Measurements from ENCODE around the gene LIN7C. TPM values are rescaled to one million over a fixed set of nuclear protein-coding genes. Genes with fewer than 3 reads are reported as not detected.
"Not testable (repeated sequence)": the region's sequence is repeated elsewhere in the genome, so short reads cannot be mapped to it uniquely, and the experiment has no call there.

LIN7C gene
- total and polyA plus RNA-seq, 5 experiments from 2014 or later: 10.9 to 33.6 (median 13.6) TPM

- DNase-seq (no peak), ATAC-seq (no peak)
- Mint-ChIP-seq H3K4me3 (no peak overlapping the region), H3K27ac (no peak overlapping the region), H3K27me3 (peaks cover 2 to 19% (median 4%) of the 10 kb centered on the region in 5 donors), H3K36me3 (peaks cover 0 to 2% (median 0%) of the 10 kb centered on the region in 3 donors), H3K4me1 (no peaks in the 10 kb centered on the region), H3K9me3 (no peaks in the 10 kb centered on the region)
- POLR2A ChIA-PET: no interaction called here
Measured at GRCh38 chr11:27453701-27454100, 52.9 kb downstream of the LIN7C start.

GRCh38 chr11:27452147-27452546 is 54.4 kb downstream of the LIN7C start:
- Mint-ChIP-seq H3K4me3 (no peak overlapping the region), H3K36me3 (no peaks in the 10 kb centered on the region), H3K27ac (no peak overlapping the region), H3K9me3 (no peaks in the 10 kb centered on the region), H3K4me1 (no peaks in the 10 kb centered on the region), H3K27me3 (peaks cover 2 to 19% (median 4%) of the 10 kb centered on the region in 5 donors)
- POLR2A ChIA-PET: no interaction called here
- no peak for ATAC-seq
- no peak for DNase-seq

- no peak for DNase-seq
- no peak for ATAC-seq
- no peak overlapping the region for H3K4me3 Mint-ChIP-seq
- peaks cover 2 to 19% (median 4%) of the 10 kb centered on the region in 5 donors for H3K27me3 Mint-ChIP-seq
- H3K4me1 Mint-ChIP-seq: no peaks in the 10 kb centered on the region
- no peak overlapping the region for H3K27ac Mint-ChIP-seq
- POLR2A ChIA-PET: no interaction called here
- no peaks in the 10 kb centered on the region for H3K36me3 Mint-ChIP-seq
- H3K9me3 Mint-ChIP-seq: no peaks in the 10 kb centered on the region
Measured at GRCh38 chr11:27451244-27451965, 55.2 kb downstream of the LIN7C start.

- H3K4me1 Mint-ChIP-seq, H3K27ac Mint-ChIP-seq, POLR2A ChIA-PET: not testable (repeated sequence)
Measured at GRCh38 chr11:27448184-27448540, 58.4 kb downstream of the LIN7C start.

GRCh38 chr11:27447288-27448183 is 59.0 kb downstream of the LIN7C start:
- Mint-ChIP-seq H3K4me3 (no peak overlapping the region), H3K9me3 (no peaks in the 10 kb centered on the region), H3K27me3 (peaks cover 0 to 3% (median 0%) of the 10 kb centered on the region in 5 donors), H3K4me1 (no peaks in the 10 kb centered on the region), H3K36me3 (no peaks in the 10 kb centered on the region), H3K27ac (no peak overlapping the region)
- no peak for ATAC-seq
- DNase-seq: no peak
- POLR2A ChIA-PET: no interaction called here

More at GRCh38 chr11:27448184-27448540, 58.4 kb downstream of the LIN7C start:
- ATAC-seq, DNase-seq, H3K9me3 Mint-ChIP-seq, H3K4me3 Mint-ChIP-seq, H3K27me3 Mint-ChIP-seq, H3K36me3 Mint-ChIP-seq: not testable (repeated sequence)

GRCh38 chr11:27445625-27446024 is 60.9 kb downstream of the LIN7C start:
- Mint-ChIP-seq H3K36me3 (no peaks in the 10 kb centered on the region), H3K4me1 (no peaks in the 10 kb centered on the region), H3K9me3 (no peaks in the 10 kb centered on the region), H3K4me3 (no peak overlapping the region), H3K27ac (no peak overlapping the region), H3K27me3 (peaks cover 0 to 22% (median 5%) of the 10 kb centered on the region in 5 donors)
- DNase-seq (no peak), ATAC-seq (no peak)
- POLR2A ChIA-PET: no interaction called here

GRCh38 chr11:27444801-27445215 is 61.8 kb downstream of the LIN7C start:
- Mint-ChIP-seq H3K27me3 (peaks cover 0 to 22% (median 9%) of the 10 kb centered on the region in 5 donors), H3K9me3 (no peaks in the 10 kb centered on the region), H3K27ac (no peak overlapping the region), H3K36me3 (no peaks in the 10 kb centered on the region), H3K4me3 (no peak overlapping the region), H3K4me1 (no peaks in the 10 kb centered on the region)
- POLR2A ChIA-PET: no interaction called here
- ATAC-seq (no peak), DNase-seq (no peak)

Small RNA genes within 50 kb of the gene (microRNA-seq; reads per million reads assigned to microRNA genes)
- gene MIR8087 (ENCODE audit: borderline microRNAs expressed): not detected

Other genes starting within 250 kb of the LIN7C start
- gene CCDC34, start 143.6 kb downstream of the LIN7C start, total RNA-seq: 1 to 10 TPM; 4.2 to 4.7 TPM
- gene CCDC34, start 143.6 kb downstream of the LIN7C start, polyA plus RNA-seq: 1 to 10 TPM; 1.8 to 2.4 (median 2.3) TPM
- gene LGR4, start 34.0 kb downstream of the LIN7C start, total RNA-seq: 1 to 10 TPM; 1.1 to 1.3 TPM
- under 1 TPM; 0.13 to 0.24 (median 0.13) TPM for gene LGR4, start 34.0 kb downstream of the LIN7C start, polyA plus RNA-seq
- gene BDNF, start 193.7 kb upstream of the LIN7C start, total RNA-seq: not detected
- under 1 TPM in 2 of 3 donors, not detected in 1; 0.04 to 0.06 TPM for gene BDNF, start 193.7 kb upstream of the LIN7C start, polyA plus RNA-seq

Measured in naive thymus-derived CD8-positive, alpha-beta T cell (primary cell).